GM10847 (cell line): ENCODE data around the gene COG4.

Experiments used
- POLR2A ChIP-seq: IDR thresholded peaks from 2 replicates; pipeline ENCODE4 v1.6.1; 2011; ENCODE audit not compliant: insufficient read length; ENCODE audit errors: extremely low read depth

Gene COG4

DNA sequence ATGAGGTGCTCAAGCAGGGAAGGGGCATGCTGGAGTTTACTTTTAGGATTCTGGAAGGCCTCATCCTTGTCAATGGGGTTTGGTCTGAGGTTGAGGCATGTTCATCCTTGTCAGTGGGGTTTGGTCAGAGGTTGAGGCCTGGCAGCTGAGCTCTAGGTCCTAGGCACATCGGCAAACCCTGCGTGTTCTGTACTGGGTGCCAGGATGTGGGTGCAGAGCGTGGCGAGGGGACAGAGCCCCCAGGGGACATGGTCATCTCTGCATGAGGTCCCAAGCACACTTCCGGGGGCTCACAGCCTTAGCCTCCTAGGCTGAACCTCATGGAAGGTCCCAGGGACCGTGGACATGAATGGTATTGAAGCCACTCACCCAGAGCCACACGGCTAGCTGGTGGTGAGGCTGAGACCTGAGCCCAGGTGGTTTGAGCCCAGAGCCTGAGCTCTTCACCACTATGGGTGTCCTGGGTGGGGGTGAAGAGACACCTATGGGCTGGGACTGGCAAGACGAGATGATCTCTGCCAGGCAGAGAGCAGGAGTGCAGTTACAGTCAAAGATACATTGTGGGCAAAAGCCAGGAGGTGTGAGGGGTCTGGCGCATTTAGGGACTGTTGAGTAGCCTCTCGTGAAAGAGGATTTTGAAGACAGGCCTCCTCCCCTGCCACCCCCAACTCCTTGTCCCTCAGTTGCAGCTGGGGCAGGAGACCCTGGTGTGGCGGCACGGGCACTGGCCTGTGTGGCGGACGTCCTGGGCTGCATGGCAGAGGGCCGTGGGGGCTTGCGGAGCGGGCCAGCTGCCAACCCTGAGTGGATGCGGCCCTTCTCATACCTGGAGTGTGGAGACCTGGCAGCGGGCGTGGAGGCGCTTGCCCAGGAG is 49.7 kb downstream of the COG4 start:
- TF ChIP-seq POLR2A = no peak

- TF ChIP-seq POLR2A = no peak
Observed at GRCh38 chr16:70472786-70473433, 50.4 kb downstream of the COG4 start.

GRCh38 chr16:70470927-70471341 is 52.4 kb downstream of the COG4 start:
- no peak for TF ChIP-seq POLR2A

DNA sequence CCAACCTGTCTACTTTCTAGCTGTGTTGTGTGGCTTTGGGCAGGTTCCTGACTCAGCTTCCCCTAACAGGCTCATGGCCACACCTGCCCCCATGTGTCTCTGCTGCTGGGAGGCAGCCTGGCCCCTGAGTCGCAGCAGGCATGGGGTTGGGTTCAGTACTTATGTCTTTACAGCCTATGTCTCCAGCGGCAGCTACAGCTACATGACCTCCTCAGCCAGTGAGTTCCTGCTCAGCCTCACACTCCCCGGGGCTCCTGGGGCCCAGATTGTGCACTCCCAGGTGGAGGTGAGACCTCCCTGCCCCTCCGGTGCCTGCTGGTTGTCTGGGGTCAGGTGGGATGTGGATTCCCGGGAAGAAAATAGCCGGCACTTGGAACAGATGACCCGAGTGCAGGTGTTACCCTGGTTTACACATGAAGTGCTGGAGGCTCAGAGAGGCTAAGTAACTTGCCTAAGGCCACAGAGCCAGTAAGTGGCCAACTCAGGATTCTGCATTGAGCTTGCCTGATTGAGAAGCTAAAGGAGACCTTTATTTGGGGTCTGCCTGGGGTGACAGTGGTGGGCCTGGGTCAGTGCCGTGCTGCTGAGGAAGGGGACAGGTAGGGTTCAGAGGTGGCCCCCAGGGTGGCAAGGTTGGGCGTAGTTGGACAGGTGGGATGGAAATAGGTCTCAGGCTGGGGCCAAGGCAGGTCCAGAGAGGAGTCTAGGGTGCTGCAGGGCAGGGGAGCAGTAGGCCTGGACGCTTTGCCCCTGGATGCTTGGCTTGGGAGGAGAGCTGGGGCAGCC is 53.0 kb downstream of the COG4 start:
- no peak for TF ChIP-seq POLR2A

GRCh38 chr16:70468776-70469525 is 54.4 kb downstream of the COG4 start:
- no peak for TF ChIP-seq POLR2A

DNA sequence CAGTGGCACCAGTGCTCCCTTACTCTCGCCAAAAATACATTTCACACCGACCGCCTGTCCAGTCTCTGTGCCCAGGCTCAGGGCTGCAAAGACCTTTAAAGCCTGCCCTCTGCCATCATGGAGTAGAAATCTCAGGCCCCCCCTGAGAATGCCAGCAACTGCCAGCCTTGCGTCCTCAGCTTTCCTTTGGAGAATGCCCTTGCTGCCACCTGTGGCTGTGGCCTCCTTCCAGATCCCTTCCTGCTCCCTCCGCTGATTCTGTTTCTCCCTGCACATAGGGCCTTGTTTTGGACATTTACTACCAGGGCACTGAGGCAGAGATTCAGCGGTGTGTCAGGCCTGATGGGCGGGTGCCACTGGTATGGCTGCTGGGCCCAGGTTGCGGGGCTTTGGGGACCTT is 55.7 kb downstream of the COG4 start:
- no peak for TF ChIP-seq POLR2A

- TF ChIP-seq POLR2A = no peak
Observed at GRCh38 chr16:70467113-70467512, 56.2 kb downstream of the COG4 start.

- TF ChIP-seq POLR2A = no peak
Observed at GRCh38 chr16:70466805-70467076, 56.6 kb downstream of the COG4 start.

GRCh38 chr16:70465999-70466804 is 57.2 kb downstream of the COG4 start:
- no peak for TF ChIP-seq POLR2A

DNA sequence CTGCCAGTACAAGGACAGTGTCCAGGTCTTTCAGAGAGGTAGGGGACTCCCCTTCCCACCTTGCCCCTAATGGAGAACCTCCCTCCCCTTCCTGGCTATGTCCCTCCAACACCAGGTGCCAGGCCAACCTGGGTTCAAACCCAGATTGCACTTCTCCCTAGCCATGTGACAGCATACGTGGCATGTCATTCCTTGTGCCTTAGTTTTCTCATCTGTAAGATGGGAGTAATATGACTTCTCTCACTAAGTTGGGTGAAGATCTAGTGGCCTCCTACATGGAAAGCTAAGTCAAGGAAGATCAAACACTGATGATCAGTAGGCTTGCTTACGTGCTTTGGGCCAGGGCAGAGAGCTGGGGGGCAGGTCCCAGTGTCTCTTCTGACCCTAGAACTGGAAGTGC is 60.1 kb downstream of the COG4 start:
- no peak for TF ChIP-seq POLR2A

- no peak for TF ChIP-seq POLR2A
Observed at GRCh38 chr16:70460737-70461261, 62.6 kb downstream of the COG4 start.

DNA sequence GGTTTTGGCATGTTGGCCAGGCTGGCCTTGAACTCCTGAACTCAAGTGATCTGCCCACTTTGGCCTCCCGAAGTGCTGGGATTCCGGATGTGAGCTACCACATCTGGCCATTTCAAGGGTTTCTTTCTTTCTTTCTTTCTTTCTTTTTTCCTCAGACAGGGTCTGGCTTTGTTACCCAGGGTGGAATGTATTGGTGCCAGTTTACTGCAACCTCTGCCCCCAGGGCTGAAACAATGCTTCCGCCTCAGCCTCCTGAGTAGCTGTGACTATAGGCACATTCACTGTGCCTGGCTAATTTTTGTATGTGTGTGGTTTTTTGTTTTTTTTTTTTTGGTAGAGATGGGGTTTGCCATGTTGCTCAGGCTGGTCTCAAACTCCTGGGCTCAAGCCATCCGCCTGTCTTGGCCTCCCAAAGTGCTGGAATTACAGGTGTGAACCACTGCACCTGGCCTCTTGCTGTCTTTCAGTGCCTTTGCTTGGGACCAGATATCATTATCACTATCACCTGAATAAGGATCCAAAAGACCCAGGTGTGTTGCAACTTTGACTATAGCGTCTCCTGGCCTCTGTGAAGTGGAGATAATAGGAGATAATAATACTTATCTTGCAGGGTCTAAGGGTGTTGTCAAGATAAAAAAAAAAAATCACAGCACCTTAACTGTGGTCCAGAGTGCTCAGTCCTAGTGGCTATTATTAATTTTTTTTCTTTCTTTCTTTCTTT is 65.7 kb downstream of the COG4 start:
- no peak for TF ChIP-seq POLR2A

GRCh38 chr16:70455910-70456309 is 67.4 kb downstream of the COG4 start:
- no peak for TF ChIP-seq POLR2A
